ENCODE results near the gene CNGB1. TPM values are rescaled to one million over a fixed set of nuclear protein-coding genes. Genes with fewer than 3 reads are reported as not detected.
"Not testable (repeated sequence)": the region's sequence is repeated elsewhere in the genome, so short reads cannot be mapped to it uniquely, and the experiment has no call there.

Gene CNGB1
- total and polyA plus RNA-seq, 4 donors: not detected

DNA sequence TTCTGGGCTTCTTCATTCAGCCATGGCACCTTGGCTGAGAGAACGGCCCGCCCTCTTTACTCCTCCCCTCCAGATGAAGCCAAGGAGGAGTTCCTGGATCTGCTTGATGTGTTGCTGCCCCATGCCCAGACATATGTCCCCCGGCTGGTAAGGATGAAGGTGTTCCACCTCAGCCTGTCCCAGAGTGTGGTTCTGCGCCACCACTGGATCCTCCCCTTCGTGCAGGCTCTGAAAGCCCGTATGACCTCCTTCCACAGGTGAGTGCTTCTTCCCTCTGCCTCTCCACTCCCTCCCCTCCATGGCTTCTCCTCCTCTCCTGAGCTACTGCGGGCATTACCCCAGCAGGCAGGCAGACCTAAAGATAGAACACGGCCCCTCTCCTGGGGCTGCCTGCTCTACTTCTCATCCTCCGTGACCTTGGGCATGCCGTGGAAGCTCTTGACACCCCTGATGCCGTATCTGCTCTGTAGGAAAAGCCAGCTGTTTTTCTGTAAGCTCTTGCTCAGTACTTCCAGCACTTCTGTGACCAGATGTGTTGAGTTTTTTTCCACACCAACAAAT lies 39.0 kb upstream of the CNGB1 start:
- Histone ChIP-seq H3K9me3 (ENCODE audit: control insufficient read depth, low read length) (no peaks in the 10 kb centered on the region), H3K4me3 (ENCODE audit: low read length in 2 of 2) (no peak overlapping the region), H3K4me1 (ENCODE audit: control insufficient read depth in 1 of 2, insufficient read depth in 2 of 2, low read length in 2 of 2) (no peaks in the 10 kb centered on the region), H3K36me3 (ENCODE audit: control insufficient read depth in 1 of 2, insufficient read depth in 2 of 2, low read length in 1 of 2) (peaks cover 0 to 4% of the 10 kb centered on the region in 2 donors), H3K27ac (ENCODE audit: low read depth in 1 of 2, low read length in 2 of 2) (no peak overlapping the region), H3K27me3 (ENCODE audit: control insufficient read depth in 1 of 2, insufficient read depth in 2 of 2, low read length in 1 of 2) (no peaks in the 10 kb centered on the region)
- ATAC-seq (ENCODE audit: low FRiP score) (no peak), DNase-seq (no peak)
- whole genome bisulfite sequencing, 2 donors: 93 to 94% methylated on average over 11 of the region's 11 CpGs
- intact Hi-C loops (cut with DNase I): loop anchor here in 1 of 2 donors (10.0 kb wide), 1 partner anchor 435 kb away; no protein-coding TSS in a partner anchor

DNA sequence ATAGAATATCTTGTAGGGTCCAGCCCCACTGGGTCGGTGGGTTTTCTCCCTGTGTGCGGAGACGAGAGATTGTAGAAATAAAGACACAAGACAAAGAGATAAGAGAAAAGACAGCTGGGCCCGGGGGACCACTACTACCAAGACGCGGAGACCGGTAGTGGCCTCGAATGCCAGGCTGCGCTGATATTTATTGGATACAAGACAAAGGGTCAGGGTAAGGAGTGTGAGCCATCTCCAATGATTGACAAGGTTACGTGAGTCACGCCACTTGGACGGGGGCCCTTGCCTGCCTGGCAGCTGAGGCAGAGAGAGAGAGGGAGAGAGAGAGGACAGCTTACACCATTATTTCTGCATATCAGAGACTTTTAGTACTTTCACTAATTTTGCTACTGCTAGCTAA lies 33.8 kb upstream of the CNGB1 start:
- intact Hi-C loops (cut with DNase I): loop anchor here (2.0 to 10.0 kb wide), 4 partner anchors 106 to 430 kb away; partner anchors contain the start of gene KIFC3 (in 1 of the 2)
- not testable (repeated sequence) for H3K27me3 ChIP-seq (ENCODE audit: control insufficient read depth in 1 of 2, insufficient read depth in 2 of 2, low read length in 1 of 2); H3K9me3 ChIP-seq (ENCODE audit: control insufficient read depth, low read length); ATAC-seq (ENCODE audit: low FRiP score); H3K36me3 ChIP-seq (ENCODE audit: control insufficient read depth in 1 of 2, insufficient read depth in 2 of 2, low read length in 1 of 2); H3K4me3 ChIP-seq (ENCODE audit: low read length in 2 of 2); H3K4me1 ChIP-seq (ENCODE audit: control insufficient read depth in 1 of 2, insufficient read depth in 2 of 2, low read length in 2 of 2); H3K27ac ChIP-seq (ENCODE audit: low read depth in 1 of 2, low read length in 2 of 2)
- DNase-seq: peak in 1 of 2 donors; percentile 88
- WGBS, 2 donors: 35 to 44% methylated on average over 12 of the region's 12 CpGs

DNA sequence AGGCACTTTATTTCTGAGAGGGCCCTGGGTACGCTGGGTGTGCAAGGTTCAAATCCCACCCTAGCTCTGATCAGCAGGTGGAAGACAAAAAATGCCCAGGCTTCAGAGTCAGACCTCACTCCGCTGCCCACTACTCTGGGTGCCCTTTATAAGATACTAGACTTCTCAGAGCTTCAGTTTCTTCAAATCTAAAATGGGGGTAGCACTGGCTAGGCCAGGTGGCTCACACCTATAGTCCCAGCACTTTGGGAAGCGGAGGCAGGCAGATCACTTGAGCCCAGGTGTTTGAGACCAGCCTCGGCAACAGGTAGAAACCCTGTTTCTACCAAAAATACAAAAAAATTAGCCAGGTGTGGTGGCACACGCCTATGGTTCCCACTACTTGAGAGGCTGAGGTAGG lies 32.0 kb upstream of the CNGB1 start:
- DNase-seq (peak in 1 of 2 donors; percentile 38), ATAC-seq (ENCODE audit: low FRiP score) (no peak)
- 94 to 95% methylated on average over 5 of the region's 5 CpGs for WGBS, 2 donors
- no peaks in the 10 kb centered on the region for H3K9me3 ChIP-seq (ENCODE audit: control insufficient read depth, low read length)
- no peak overlapping the region for H3K27ac ChIP-seq (ENCODE audit: low read depth in 1 of 2, low read length in 2 of 2)
- intact Hi-C loops (cut with DNase I): loop anchor here (5.0 to 10.0 kb wide), 3 partner anchors 201 to 428 kb away; partner anchors contain the start of gene KIFC3 (in 1 of the 2)
- H3K4me1 ChIP-seq (ENCODE audit: control insufficient read depth in 1 of 2, insufficient read depth in 2 of 2, low read length in 2 of 2): no peaks in the 10 kb centered on the region
- H3K4me3 ChIP-seq (ENCODE audit: low read length in 2 of 2): no peak overlapping the region
- no peaks in the 10 kb centered on the region for H3K27me3 ChIP-seq (ENCODE audit: control insufficient read depth in 1 of 2, insufficient read depth in 2 of 2, low read length in 1 of 2)
- peaks cover 0 to 4% of the 10 kb centered on the region in 2 donors for H3K36me3 ChIP-seq (ENCODE audit: control insufficient read depth in 1 of 2, insufficient read depth in 2 of 2, low read length in 1 of 2)

DNA sequence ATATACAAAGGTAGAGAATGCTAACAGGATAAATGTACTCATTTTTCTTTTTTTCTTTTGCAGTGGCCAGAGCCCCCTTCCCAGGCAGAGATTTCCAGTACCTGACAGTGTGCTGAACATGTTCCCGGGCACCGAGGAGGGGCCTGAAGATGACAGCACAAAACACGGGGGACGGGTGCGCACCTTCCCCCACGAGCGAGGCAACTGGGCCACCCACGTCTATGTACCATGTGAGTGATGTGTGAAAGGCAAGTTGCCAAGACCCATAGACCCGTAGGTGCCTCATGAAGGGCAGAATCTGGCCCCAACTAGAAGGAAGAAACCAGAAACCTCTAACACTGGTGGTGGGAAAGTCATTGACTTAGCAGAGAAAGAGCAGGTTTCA lies 31.5 kb upstream of the CNGB1 start:
- intact Hi-C loops (cut with DNase I): loop anchor here (5.0 to 10.0 kb wide), 3 partner anchors 200 to 428 kb away; partner anchors contain the start of gene KIFC3 (in 1 of the 2)
- H3K36me3 ChIP-seq (ENCODE audit: control insufficient read depth in 1 of 2, insufficient read depth in 2 of 2, low read length in 1 of 2): peaks cover 0 to 4% of the 10 kb centered on the region in 2 donors
- H3K9me3 ChIP-seq (ENCODE audit: control insufficient read depth, low read length): no peaks in the 10 kb centered on the region
- no peak overlapping the region for H3K4me3 ChIP-seq (ENCODE audit: low read length in 2 of 2)
- WGBS, 2 donors: 73 to 79% methylated on average over 9 of the region's 9 CpGs
- no peak for ATAC-seq (ENCODE audit: low FRiP score)
- H3K27ac ChIP-seq (ENCODE audit: low read depth in 1 of 2, low read length in 2 of 2): no peak overlapping the region
- H3K27me3 ChIP-seq (ENCODE audit: control insufficient read depth in 1 of 2, insufficient read depth in 2 of 2, low read length in 1 of 2): no peaks in the 10 kb centered on the region
- no peaks in the 10 kb centered on the region for H3K4me1 ChIP-seq (ENCODE audit: control insufficient read depth in 1 of 2, insufficient read depth in 2 of 2, low read length in 2 of 2)
- DNase-seq: peak in 1 of 2 donors; percentile 56

DNA sequence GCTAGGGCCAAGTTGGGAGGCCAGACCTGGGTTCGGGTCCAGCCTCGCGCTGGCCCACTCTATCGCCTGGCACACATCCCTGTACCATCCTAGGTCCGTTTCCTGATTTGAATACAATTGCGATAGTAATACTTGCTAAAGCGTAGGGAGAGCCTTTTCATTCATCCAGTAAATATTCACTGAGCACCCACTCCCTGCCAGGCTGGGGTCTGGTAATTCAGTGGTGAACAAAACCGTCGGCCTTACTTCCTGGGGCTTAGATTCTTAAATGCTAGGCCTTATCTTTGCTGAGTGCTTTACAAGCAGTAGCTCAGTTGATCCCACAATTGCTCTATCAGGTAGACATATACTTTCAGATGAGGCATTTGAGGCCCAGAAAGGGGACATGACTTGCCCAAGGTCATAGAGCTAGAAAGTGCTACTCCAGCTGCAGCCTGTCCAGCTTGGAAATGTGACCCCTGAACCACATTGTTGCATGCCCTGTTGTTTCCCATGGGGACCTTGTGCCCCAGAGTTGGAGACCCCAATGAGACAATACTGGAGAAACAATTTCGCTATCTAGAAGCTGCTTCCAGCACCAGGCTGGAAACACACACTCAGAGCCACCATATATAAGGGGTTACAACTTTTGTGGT lies 31.0 kb upstream of the CNGB1 start:
- 35 to 37% methylated on average over 10 of the region's 10 CpGs for WGBS, 2 donors
- peaks cover 0 to 4% of the 10 kb centered on the region in 2 donors for H3K36me3 ChIP-seq (ENCODE audit: control insufficient read depth in 1 of 2, insufficient read depth in 2 of 2, low read length in 1 of 2)
- H3K4me1 ChIP-seq (ENCODE audit: control insufficient read depth in 1 of 2, insufficient read depth in 2 of 2, low read length in 2 of 2): no peaks in the 10 kb centered on the region
- ATAC-seq (ENCODE audit: low FRiP score) (no peak), DNase-seq (peak in 1 of 2 donors; percentile 3)
- H3K9me3 ChIP-seq (ENCODE audit: control insufficient read depth, low read length): no peaks in the 10 kb centered on the region
- peak overlapping the region; percentile 77 to 87 for H3K4me3 ChIP-seq (ENCODE audit: low read length in 2 of 2)
- no peak overlapping the region for H3K27ac ChIP-seq (ENCODE audit: low read depth in 1 of 2, low read length in 2 of 2)
- intact Hi-C loops (cut with DNase I): loop anchor here (2.0 to 10.0 kb wide), 4 partner anchors 101 to 427 kb away; partner anchors contain the start of gene KIFC3 (in 1 of the 2)
- H3K27me3 ChIP-seq (ENCODE audit: control insufficient read depth in 1 of 2, insufficient read depth in 2 of 2, low read length in 1 of 2): no peaks in the 10 kb centered on the region

DNA sequence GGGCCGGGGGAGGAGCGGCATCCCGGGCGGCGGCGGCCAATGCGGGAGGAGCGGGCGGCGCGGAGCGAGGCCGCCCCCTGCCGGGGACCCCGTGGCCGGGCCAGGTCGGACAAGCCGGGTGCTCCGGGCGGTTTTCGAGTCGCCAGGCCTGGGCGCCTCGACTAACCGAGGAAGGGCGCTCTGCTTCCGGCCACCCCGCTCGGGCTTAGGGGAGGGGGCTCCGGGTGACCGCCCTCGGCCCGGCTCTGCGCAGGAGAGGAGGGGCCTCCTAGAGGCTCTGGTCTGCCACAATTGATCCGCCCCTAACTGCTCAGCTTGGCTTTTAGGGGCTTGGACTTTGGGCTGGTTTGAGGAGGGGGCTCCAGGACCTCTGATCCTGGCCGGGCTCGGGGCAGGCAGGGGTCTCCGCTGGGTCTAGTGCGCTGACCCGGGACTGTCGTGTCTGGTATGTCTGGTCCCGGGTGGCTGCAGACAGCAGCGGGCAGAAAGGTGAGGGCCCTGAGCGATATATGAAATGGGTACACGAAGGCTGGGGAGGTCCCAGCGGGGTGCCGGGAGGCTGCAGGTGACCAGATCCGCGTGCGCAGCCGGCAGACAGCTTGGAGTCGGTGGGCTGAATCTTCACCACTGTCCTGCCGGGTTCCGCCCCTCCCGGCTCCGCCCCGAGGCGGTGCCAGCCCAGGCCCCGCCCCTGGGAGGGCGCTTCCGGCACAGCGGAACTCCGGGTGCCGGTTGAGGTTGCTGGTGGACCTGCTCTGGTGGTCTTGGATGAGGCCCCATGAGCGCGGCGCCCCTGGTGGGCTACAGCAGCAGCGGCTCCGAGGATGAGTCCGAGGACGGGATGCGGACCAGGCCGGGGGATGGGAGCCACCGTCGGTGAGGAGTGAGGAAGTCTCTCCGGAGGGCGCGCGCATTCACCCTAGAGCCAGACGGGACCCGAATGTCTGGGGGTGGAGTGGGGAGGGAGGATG lies 30.1 kb upstream of the CNGB1 start, which contains the start of gene USB1:
Gene USB1, plus strand, starts transcription at position 702 of the 971 bp plus-strand sequence. Its CDS starts 77 bp downstream, at position 779.
- Histone ChIP-seq H3K9me3 (ENCODE audit: control insufficient read depth, low read length) (no peaks in the 10 kb centered on the region), H3K27me3 (ENCODE audit: control insufficient read depth in 1 of 2, insufficient read depth in 2 of 2, low read length in 1 of 2) (no peaks in the 10 kb centered on the region), H3K36me3 (ENCODE audit: control insufficient read depth in 1 of 2, insufficient read depth in 2 of 2, low read length in 1 of 2) (peaks cover 0 to 8% of the 10 kb centered on the region in 2 donors), H3K27ac (ENCODE audit: low read depth in 1 of 2, low read length in 2 of 2) (peak within 1 kb of the TSS; percentile 23 to 62), H3K4me3 (ENCODE audit: low read length in 2 of 2) (peak within 1 kb of the TSS; percentile 87 to 90), H3K4me1 (ENCODE audit: control insufficient read depth in 1 of 2, insufficient read depth in 2 of 2, low read length in 2 of 2) (no peaks in the 10 kb centered on the region)
- peak; percentile 95 for ATAC-seq (ENCODE audit: low FRiP score)
- DNase-seq: peak; percentile 90 to 96
- 0% methylated on average over 71 to 81 of the region's 81 CpGs for WGBS, 2 donors
- intact Hi-C loops (cut with DNase I): loop anchor here (2.0 to 10.0 kb wide), 4 partner anchors 100 to 426 kb away; partner anchors contain the start of gene KIFC3 (in 1 of the 2)

DNA sequence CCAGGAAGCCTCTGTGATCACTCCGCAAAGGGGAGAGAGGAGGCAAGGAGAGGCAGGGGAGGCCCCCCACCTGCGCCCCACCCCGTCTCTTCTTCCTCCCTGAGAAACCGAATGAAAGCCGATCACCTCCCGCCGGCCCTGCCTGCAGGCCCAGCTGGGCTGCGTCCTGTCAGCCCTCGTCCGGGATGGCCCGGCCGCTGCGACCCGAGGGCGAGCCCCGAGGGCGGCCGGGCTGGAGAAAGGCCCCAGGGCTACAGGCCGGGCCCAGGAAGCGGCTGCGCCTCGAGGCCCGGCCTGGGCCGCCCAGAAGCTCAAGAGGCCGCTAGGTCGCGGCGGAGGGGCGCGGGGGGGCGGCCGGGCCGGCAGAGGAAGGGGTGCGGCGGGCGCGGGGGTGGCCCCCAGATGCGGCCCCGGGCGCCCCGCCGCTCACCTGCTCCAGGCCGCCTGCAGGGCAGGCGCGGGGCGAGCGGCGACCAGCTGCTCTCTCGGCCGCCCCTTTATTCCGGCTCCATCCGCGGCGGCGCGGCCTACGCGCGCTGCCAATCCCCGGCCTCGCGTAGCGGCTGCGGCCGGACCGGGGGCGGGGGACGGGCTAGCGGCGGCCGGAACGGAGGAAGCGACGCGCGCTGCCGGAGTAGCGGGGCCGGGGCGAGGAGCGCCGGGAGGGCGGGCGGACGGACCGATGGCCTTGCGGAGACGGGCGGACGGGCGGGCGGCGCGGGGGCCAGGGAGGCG lies 29.2 kb upstream of the CNGB1 start, which contains the start of gene ZNF319:
Gene ZNF319, minus strand, starts transcription at position 702 of the 735 bp plus-strand sequence. CDS start 2,407 bp downstream, outside the sequence.
- Histone ChIP-seq H3K4me3 (ENCODE audit: low read length in 2 of 2) (peak within 1 kb of the TSS; percentile 87 to 90), H3K4me1 (ENCODE audit: control insufficient read depth in 1 of 2, insufficient read depth in 2 of 2, low read length in 2 of 2) (no peaks in the 10 kb centered on the region), H3K27me3 (ENCODE audit: control insufficient read depth in 1 of 2, insufficient read depth in 2 of 2, low read length in 1 of 2) (no peaks in the 10 kb centered on the region), H3K36me3 (ENCODE audit: control insufficient read depth in 1 of 2, insufficient read depth in 2 of 2, low read length in 1 of 2) (peaks cover 0 to 8% of the 10 kb centered on the region in 2 donors), H3K9me3 (ENCODE audit: control insufficient read depth, low read length) (no peaks in the 10 kb centered on the region), H3K27ac (ENCODE audit: low read depth in 1 of 2, low read length in 2 of 2) (peak within 1 kb of the TSS; percentile 23 to 62)
- intact Hi-C loops (cut with DNase I): loop anchor here (2.0 to 10.0 kb wide), 4 partner anchors 99 to 425 kb away; partner anchors contain the start of gene KIFC3 (in 1 of the 2)
- 0 to 1% methylated on average over 65 to 95 of the region's 95 CpGs for WGBS, 2 donors
- DNase-seq (peak in 1 of 2 donors; percentile 79), ATAC-seq (ENCODE audit: low FRiP score) (no peak)

All from aorta (tissue), 5 donors.